GM19240 (cell line): ENCODE data around the gene ATF7IP.
"Not testable (repeated sequence)": the region's sequence is repeated elsewhere in the genome, so short reads cannot be mapped to it uniquely, and the experiment has no call there.

ENCODE experiments used
- DNase-seq: peaks from one replicate; pipeline ENCODE4 v3.0.0; 2011; ENCODE audit warnings: low spot score; ENCODE audit not compliant: insufficient read length

The ATF7IP gene

DNA sequence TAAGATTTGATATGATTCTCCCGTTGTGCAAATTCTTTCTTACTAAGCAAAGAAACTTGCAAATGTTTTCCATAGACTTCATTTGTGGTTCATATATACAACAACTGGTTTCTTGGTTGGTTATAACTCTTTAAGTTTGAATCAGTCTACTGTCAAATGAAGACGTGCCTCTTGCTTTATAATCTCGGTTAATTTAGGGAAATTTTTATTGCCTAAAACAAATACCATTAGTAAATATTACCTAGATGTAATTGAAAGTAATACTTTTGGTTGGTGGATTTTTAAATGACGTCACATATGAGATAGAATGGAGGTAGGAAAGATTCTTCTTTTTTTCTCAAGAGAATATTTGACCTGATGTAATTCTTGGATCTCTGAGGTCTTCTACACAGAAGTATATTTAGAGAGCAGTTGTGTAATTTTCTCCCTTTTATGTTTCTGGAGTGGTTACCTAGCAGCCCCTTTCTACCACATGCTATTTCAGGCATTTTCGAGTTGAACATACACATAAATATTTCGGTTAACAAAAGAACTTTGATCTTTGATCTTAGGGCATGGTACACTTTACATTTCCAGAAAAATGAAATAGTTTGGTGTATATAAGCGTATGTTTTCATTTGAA, 1.7 kb downstream of the ATF7IP start:
- DNase-seq, result no peak

DNA sequence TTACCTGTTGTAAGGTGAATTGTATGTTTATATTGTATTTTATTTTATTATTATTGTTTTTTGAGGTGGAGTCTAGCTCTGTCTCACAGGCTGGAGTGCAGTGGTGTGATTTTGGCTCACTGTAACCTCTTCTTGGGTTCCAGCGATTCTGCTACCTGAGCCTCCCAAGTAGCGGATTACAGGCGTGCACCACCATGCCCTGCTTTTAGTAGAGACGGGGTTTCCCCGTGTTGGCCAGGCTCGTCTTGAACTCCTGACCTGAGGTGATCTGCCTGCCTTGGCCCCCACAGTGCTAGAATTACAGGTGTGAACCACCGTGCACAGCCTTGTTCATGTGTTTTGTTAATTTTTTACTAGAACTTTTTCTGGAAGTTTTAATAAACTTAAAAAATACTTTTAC, 3.8 kb downstream of the ATF7IP start:
- DNase-seq, result no peak

DNA sequence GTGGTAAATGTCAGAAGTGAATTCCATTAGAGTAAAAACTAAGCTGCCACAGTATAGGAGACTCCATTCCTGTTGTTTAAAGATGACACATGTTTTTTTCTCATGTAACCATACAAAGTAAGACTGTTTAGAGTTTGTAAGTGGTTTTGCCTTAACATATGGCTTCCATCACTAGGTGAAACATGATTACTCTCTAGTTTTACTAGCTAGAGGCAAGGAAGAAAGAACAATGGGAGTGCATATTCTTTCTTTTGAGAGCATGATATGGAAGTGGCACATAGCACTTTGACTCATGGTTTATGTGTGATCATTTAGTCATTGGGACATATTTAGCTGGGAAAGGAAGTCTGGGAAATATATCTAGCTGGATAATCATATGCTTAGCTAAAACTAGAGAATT, 7.7 kb downstream of the ATF7IP start:
- no peak for DNase-seq

DNA sequence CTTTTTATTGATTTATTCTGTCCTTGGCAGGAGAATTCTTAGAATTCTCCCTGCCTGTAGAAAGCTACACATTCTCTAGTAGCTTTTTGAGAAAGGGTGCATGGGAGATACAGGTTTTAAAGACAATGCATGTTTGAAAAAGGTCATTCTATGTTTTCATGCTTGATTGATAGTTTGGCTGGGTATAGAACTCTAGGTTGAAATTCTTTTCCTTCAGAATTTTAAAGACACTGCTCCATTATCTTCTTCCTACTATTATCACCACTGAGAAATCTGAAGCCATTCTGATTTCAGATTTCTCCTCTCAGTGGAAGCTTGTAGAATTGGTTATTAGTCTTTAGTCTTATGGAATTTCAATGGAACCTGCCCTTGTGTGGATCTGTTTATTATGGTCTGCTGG, 14.0 kb downstream of the ATF7IP start:
- no peak for DNase-seq

DNA sequence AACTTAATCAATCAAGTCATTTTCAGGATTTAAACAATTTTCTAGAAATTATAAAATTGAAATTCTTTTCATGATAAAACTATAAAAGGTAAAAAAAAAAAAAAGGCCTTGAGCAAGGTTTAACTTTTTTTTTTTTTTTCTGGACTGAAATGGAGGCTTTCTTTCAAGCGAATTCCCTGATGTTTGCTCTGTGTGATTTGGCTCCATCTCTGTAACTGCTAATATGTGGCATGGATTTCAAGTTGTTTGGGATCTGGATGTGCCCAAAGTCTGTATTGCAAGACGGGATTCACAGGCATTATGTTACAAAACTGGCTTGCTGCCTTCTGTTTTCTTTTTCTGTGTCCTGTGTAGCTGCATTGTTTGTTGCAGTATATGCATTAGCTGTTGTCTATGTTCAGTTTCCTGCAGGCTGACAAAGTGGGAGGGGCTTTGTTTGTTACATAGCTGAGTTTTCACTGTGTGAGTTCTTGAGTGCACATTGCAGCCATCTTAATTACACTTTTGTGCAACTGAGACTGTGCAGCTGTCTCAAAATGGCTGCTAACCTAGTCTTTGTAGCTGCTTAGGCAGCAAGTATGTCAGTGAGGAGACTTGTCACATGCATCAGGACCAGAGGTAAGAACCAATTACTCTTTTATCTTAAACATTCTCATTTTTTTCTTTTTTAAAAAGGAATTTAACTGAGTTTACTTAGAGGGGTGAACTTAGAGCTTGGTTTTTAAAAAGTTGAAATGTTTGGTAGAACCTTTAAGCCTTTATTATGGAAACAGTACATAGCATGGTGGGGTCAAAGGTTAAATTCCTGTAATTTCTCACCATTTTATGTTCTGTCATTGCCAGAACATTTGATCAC, 19.5 kb downstream of the ATF7IP start:
- DNase-seq, result peak; percentile 45

DNA sequence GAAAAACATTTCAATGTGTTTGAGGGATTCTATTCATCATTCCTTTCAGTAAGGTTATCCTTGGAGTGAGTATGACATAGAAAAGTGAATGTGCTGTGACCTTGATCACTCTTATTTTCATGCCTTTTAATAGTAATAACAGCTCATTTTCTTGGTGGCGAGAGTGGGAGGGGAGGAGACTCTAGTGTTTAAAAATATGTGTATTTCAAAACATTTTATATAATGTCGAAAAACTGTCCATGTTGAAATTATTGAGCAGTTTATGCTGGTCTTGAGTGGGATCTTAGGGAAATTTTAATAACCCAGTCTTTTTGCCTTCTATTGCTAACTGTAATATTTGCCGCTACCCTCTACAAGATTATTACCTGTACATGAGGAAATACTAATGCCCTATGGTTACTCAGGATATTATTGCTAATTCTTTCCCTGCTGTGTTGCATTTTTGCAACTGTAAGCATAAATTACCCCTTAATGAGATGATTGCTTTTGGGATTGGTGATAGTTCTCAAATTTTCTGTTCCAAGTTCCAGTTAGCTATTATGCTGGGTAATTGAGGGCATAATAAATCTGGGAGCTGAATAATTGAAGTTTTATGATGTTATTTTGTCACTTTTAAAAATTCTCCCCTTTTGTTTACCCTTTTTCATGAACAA, 21.9 kb downstream of the ATF7IP start:
- no peak for DNase-seq

DNA sequence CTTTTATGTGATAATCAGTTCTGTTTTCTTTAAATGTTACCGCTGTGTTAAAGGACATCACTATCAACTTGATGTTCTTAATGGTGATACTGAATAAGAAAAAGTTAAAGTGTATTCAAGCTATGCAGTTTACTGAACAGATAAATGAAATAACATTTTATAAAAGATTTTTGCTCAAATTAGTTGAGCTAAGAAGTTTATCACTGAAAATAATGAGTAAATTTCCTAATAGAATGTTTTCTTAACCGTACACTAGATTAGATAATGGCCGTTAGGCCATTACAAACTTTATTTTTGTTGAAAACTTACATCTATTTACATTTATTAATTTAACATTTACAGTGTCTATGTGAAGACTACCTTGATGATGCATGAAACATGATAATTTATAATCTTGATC, 25.0 kb downstream of the ATF7IP start:
- DNase-seq, result no peak

DNA sequence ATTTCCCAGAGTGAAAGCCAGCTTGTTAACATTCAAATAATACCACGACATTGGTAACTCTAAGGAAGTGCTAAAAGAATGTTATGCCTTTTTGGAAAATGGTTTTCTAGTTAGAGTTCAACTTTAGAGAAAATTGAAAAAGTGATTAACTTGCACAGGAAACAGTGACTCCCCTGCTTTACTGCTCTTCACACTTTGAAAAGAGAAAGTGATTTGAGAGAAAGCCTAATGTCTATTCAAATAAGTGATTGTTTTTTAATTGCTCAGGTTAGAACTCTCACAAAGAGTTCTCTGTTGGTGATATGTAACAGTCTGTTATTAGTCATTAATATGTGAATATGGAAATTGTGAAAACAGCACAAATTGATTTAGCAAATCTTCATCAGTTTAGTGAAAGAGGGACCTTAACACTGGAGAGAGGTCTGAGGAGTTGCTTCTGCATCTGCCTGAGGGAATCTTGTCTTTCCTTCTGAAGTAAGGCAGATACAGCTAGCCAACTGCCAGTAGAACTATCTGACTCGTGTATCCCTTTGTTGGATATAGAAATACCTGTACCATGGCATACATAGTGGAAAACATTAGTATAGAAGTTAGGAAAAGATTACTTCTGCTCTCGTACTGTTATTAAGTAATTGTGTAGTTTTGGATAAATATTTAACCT, 25.5 kb downstream of the ATF7IP start:
- DNase-seq, result no peak

DNA sequence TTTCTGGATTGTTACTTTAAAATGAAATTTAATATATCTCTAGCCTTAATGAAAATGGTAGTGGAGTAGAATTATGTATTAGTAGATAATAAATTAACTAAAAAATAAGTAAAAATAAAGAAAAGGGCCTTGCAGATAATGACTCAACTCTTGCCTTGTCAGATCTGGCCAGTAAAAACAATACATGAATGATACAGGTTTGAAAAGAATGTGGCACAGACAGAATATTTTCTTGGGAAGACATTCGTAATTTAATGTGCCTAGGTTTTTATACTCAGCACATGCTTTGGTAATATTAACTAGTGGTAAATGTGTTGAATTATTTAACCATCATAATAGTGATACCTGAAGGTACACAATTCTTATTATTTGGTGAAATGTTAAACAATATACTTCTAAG, 28.3 kb downstream of the ATF7IP start:
- no peak for DNase-seq

DNA sequence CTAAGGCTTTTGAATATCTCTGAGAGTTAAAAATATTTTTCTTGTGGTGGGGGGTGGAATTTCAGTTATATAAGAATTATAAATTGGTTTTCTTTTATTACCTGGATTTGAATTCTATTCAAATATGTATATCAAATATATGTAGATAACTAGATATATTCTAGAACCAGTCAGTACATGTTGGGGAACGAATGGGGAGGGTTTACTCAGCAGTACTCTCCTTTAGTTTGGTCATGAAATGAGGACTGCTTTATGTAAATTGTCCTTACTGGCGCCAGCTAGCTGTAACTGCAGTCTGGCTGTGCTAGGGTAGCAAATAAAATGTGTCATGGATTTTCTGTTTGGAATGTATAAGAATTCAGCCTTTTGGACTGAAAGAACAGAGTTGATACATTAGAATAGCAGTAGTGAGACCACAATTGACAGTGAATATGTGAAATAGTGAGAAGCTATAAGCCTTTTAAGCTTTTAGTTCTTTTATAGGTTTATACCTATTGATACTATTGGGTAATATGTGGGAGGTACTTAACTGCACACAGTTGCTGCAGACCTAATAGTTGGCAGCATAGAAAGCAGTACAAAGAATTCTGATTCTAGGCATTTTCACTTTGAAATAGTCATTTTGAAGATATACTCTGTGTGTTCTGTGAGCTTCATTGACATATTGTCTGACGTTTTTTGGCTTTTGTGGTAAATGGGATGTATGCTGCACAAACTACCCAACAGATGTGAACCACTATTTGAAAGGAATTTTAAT, 29.0 kb downstream of the ATF7IP start:
- DNase-seq, result peak; percentile 22

DNA sequence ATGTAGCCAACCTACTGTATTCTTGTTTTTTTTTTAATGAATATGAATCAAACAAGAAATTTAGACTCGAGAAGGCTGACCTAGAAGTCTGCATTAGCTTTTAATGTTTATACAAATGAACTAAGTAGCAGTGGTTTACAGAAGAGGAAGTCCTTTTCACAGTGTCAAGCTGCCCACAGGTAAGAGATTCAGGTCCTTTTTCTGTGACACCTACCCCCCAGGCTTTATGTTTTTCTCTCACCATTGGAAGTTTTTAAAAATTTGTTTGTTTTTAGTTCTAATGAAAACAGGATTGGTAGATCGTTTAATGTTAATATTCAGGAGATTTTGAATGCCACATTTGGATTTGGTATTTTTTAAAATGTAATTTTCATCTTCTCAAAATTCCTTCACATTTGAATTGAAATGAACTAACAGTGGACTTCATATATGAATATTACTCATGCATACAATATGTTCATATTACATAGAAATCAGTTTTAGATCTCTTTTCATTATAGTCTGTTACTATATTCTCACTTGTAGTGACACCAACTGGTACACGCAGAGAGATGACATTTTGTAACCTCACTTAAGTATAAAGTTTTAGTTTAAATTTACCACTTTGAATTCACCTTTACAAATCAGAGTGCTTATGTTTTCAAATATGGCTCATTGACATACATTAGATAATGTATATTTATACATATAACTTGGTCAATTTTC, 29.7 kb downstream of the ATF7IP start:
- no peak for DNase-seq

DNA sequence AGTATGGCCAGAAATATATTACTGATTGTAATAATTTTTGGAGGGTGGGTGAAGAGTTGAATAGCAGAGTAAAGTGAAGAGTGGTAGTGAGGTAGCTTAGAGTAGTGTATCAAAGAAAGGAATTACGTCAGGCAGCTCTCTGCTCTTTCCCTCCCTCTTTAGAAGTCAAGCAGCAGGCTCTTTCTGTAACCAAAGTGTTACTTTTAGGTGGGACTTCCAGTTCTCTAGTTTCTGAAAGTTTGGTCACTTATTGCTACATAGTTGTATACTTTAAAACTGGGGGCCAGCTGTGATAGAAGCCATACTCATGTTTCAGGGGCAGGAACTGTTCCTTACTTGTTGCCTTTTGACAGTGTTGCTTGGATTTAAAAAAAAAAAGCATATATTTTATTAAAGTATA, 30.6 kb downstream of the ATF7IP start:
- DNase-seq, result no peak

DNA sequence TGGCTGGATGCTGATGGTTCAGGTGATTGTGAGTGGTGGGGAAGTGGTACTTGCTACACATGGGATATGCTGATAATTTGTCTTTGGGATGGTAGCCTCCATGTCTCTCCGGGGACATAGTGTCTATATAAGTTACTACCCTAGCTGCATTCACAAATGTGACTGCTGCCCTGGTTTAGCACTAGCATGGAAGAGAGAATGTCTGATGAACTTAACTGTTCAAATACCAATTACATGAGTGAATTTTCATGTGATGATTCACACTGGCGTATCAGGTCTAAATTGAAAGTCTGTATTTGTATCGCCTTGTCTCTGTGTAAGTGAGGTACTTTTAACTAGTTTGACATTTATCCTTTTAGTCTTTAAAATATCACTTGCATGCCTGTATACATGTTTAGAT, 34.4 kb downstream of the ATF7IP start:
- DNase-seq, result no peak

DNA sequence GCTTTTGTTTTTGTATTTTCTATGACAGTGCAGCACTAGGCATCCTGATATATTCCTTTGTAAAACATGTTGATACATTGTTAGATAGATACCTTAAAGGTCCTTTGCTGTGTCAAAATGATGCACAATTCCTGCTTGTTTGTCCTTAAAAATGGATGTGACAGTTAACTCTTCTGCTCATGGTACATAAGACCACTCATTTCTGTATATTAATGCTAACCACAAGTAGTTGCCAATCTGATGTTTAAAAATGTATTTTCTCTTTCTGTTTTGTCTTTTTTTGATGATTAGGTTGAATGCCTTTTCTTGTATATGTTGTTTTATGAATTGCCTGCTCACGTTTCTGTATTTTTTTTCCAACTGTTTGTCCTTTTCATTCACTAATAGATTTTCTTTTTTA, 35.1 kb downstream of the ATF7IP start:
- DNase-seq, result no peak

DNA sequence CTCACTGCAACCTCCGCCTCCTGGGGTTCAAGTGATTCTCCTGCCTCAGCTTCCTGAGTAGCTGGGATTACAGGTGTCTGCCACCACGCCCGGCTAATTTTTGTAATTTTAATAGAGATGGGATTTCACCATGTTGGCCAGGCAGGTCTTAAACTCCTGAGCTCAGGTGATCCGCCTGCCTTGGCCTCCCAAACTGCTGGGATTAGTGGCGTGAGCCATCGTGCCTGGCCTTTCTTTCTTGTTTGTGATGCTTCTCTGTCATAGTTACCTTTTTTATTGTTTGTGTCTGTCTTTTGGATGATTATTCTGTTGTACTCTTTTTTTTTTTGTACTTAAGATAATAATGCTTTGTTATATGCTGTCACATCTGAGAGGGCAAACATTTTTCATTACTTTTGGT, 35.8 kb downstream of the ATF7IP start:
- DNase-seq, result not testable (repeated sequence)

DNA sequence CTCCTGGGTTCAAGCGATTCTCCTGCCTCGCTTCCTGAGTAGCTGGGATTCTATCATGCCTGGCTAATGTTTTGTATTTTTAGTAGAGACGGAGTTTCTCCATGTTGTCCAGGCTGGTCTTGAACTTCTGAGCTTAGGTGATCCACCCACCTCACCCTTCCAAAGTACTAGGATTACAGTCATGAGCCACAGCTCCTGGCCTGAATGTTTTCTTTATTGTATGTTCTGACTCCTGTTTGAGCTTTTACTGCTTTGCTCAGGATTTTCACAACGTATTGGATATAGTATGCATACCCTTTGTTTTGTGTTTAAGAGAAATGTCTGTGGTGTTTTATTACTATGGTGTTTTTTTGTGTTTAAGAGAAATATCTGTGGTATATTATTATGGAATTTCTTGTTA, 37.2 kb downstream of the ATF7IP start:
- DNase-seq, result no peak

DNA sequence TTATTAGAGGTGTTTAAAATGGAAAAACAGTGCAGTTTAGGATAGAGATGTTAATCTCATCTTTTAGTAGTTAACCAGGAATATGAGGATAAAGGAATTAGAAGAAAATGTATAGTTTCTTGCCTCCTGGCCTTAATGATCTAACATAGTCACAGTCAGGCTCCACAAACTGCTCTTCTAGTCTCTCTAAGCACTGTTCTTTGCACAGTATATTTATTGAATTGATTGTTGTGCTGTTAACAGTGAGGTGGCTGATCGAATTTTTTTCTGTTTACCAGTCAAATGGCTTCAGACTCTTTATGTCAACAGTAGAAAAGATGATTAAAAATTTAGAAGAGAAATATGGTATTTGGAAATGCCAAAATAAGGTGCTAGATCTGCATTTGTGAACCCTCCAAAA, 37.8 kb downstream of the ATF7IP start:
- DNase-seq, result no peak

DNA sequence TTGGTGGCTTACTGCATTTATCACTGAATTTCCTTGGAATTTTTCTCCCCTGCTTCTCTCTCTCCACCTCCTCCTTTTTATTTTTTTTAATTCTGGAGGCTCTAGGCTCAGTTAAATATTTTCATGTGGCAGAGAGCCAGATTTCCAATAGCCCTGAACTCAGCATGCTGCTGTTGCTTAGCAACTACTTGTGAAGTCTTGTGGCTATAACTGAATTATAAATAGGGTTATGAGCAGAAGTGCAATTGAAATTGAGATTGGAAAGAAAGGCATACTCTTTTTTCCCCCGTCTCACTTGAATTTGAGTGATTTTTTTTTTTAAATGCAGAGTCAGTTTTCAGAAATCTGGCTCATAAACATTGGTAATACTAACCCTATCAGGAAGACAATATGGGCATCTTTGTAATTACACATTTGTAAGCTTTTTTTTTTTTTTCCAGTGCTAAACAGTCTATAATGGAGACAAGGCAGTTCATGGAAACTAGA, 38.3 kb downstream of the ATF7IP start:
- DNase-seq, result no peak

DNA sequence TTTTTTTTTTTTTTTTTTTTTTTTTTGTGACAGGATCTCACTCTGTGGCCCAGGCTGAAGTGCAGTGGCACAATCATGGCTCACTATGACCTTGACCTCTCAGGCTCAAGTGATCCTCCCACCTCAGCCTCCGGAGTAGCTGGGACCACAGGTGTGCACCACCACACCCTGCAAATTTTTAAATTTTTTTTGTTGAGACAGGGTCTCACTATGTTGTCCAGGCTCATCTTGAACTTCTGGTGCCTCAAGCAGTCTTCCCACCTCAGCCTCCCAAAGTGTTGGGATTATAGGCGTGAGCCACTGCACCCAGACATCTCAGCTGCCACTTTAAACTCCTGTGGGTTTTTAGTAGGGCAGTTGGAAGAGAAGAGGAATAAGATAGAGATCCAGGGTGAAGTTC, 39.9 kb downstream of the ATF7IP start:
- not testable (repeated sequence) for DNase-seq

DNA sequence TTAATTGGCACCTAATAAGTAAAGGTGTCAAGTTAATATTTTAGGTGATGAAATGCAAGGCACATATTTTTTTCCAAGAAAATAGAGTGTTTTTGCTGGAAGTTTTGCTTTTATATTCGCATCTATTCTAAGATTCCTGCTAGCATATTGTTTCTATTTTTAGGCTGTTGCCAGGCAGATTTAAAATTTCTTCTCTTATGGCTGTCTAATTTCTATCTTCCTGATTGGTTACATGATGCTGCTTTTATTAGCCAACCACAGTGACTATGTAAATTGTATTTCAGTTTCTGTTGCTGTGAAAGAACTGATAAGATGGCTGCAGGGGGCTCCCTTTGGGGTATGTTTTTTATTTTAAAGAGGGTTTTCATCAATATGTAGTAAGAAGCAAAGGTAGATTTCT, 42.7 kb downstream of the ATF7IP start:
- no peak for DNase-seq

DNA sequence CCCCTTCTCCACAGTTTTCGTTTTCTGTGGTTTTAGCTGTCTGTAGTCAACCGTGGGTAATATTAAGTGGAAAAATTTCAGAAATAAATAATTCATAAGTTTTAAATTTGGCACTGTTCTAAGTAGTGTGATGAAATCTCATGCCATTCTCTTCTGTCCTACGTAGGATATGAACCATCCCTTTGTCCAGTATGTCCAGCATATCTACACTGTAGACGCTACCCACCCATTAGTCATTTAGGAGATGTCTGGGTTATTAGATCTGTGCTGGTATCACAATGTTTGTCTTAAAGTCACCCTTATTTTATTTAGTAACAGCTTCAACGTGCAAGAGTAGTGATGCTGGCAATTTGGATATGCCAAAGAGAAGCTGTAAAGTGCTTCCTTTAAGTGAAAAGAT, 44.7 kb downstream of the ATF7IP start:
- DNase-seq, result no peak
